NCI-H2029 (cell line): ENCODE results near the gene ENOX1.

Source experiments
- DNase-seq: peaks from one replicate; lab custom pipeline; 2025; lab: John Stamatoyannopoulos, UW

ENOX1 gene

GRCh38 chr13:43289470-43290255 lies 497.1 kb downstream of the ENOX1 start:
- DNase-seq = no peak

- DNase-seq = no peak
These were observed 500.0 kb downstream of the ENOX1 start for GRCh38 chr13:43286751-43287150.

- DNase-seq = no peak
These were observed 500.7 kb downstream of the ENOX1 start for GRCh38 chr13:43285933-43286597.

GRCh38 chr13:43284162-43284561 lies 502.6 kb downstream of the ENOX1 start:
- no peak for DNase-seq

- DNase-seq = no peak
These were observed 507.1 kb downstream of the ENOX1 start for GRCh38 chr13:43279696-43280095.

- DNase-seq = no peak
These were observed 508.6 kb downstream of the ENOX1 start for GRCh38 chr13:43278127-43278526.

- DNase-seq = no peak
These were observed 509.6 kb downstream of the ENOX1 start for GRCh38 chr13:43277142-43277541.

GRCh38 chr13:43274881-43275280 lies 511.9 kb downstream of the ENOX1 start:
- DNase-seq = no peak

- DNase-seq = no peak
These were observed 513.4 kb downstream of the ENOX1 start for GRCh38 chr13:43273362-43273761.

GRCh38 chr13:43272851-43273250 lies 513.9 kb downstream of the ENOX1 start:
- DNase-seq = no peak

- DNase-seq = no peak
These were observed 515.6 kb downstream of the ENOX1 start for GRCh38 chr13:43271152-43271551.

GRCh38 chr13:43270130-43270830 lies 516.5 kb downstream of the ENOX1 start:
- no peak for DNase-seq

GRCh38 chr13:43269037-43269481 lies 517.7 kb downstream of the ENOX1 start:
- DNase-seq = no peak

GRCh38 chr13:43268632-43269031 lies 518.1 kb downstream of the ENOX1 start:
- DNase-seq = no peak

- no peak for DNase-seq
These were observed 518.9 kb downstream of the ENOX1 start for GRCh38 chr13:43267916-43268315.

- DNase-seq = no peak
These were observed 519.7 kb downstream of the ENOX1 start for GRCh38 chr13:43266936-43267615.

GRCh38 chr13:43265028-43265427 lies 521.7 kb downstream of the ENOX1 start:
- no peak for DNase-seq

- no peak for DNase-seq
These were observed 522.3 kb downstream of the ENOX1 start for GRCh38 chr13:43264458-43264857.

- DNase-seq = no peak
These were observed 523.7 kb downstream of the ENOX1 start for GRCh38 chr13:43263047-43263446.

- no peak for DNase-seq
These were observed 525.8 kb downstream of the ENOX1 start for GRCh38 chr13:43260999-43261398.

- no peak for DNase-seq
These were observed 528.0 kb downstream of the ENOX1 start for GRCh38 chr13:43258771-43259170.

GRCh38 chr13:43257765-43258164 lies 529.0 kb downstream of the ENOX1 start:
- DNase-seq = no peak
